Renal cortex interstitium (tissue), 11 donors: ENCODE data around the gene VPS13D. TPM values are rescaled to one million over a fixed set of nuclear protein-coding genes. Genes with fewer than 3 reads are reported as not detected.
"Not testable (repeated sequence)": the region's sequence is repeated elsewhere in the genome, so short reads cannot be mapped to it uniquely, and the experiment has no call there.

Experiments
- DNase-seq, 11 donors: peaks; one replicate each; pipeline ENCODE4 v3.0.0-alpha.2; 2013; ENCODE audit warnings: low read depth in 9 of 11, low spot score in 4 of 11; ENCODE audit errors: extremely low read depth in 1 of 11
- polyA plus RNA-seq, 3 donors: library from polyadenylated mRNA; unstranded; fragments of 120-200 nt; gene quantifications; one replicate each; pipeline ENCODE4 v1.2.1, GENCODE V29; 2013; ENCODE audit not compliant: insufficient read length in 3 of 3

VPS13D gene
- polyA plus RNA-seq, 3 donors = 27.6 to 31.7 (median 27.7) TPM

GRCh38 chr1:12222700-12223099, 7.1 kb upstream of the VPS13D start:
- not testable (repeated sequence) for DNase-seq

GRCh38 chr1:12224092-12224491, 5.7 kb upstream of the VPS13D start:
- not testable (repeated sequence) for DNase-seq

- DNase-seq = no peak
Observed at GRCh38 chr1:12228979-12229378, 851 bp upstream of the VPS13D start.

DNA sequence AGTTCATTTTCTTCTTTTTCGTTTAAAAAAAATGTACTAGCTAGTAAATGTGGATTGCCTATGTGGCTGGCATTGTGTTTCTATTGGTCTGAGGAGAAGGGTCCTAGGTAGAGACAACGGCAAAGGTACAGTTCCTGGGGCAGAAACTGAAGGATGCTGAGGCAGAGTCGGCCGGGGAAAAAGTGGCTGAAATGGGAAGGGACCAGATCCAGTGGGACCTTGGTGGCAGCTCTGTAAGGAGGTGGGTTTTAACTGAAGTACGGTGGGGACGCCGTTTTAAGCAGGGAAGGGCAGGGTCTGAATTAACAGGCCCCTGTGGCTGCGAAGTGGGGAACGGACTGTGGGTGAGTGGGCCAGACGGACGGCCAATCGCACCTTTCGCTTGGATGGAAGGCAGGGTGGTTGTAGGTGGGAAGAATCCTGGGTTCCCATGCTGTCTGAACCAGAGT, 420 bp upstream of the VPS13D start:
- DNase-seq = no peak

- no peak for DNase-seq
Observed at GRCh38 chr1:12230549-12231275, 882 bp downstream of the VPS13D start.

GRCh38 chr1:12231276-12231595, 1.4 kb downstream of the VPS13D start:
- no peak for DNase-seq

DNA sequence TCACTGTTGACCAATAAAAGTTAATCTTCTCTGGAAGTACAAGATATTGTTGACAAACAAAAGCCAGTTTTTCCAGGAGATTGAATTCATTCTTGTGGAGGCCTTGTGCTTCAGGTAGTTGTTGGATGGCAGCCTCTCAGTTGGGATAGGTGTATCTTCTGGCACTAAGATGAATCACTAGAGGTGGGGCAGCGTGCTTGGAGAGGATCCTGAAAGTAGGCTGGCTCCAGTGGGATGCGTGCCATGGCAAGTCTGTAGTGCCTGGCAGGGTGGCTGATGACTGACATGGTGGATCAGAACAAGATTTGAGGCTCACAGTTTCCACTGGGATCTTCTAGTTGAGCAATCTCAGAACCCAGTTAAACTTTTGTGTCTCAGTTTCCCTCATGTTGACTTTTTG, 2.4 kb downstream of the VPS13D start:
- no peak for DNase-seq

DNA sequence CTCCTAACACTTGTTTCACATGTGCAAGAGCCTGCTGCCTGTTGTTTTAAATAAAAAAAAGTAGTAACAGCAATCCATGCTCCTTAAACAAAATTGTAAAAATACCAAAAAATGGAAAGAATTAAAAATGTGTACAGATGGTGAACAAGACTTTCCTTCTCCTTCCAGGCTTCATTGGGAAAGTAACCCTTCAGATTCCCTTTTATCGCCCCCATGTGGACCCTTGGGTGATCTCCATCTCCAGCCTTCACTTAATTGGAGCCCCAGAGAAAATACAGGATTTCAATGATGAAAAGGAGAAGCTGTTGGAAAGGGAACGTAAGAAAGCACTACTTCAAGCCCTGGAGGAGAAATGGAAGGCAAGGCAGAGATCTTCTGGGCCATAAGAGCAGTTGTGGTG, 14.2 kb downstream of the VPS13D start:
- no peak for DNase-seq

- DNase-seq = no peak
Observed at GRCh38 chr1:12244585-12244984, 14.8 kb downstream of the VPS13D start.

- no peak for DNase-seq
Observed at GRCh38 chr1:12245116-12245515, 15.3 kb downstream of the VPS13D start.

- DNase-seq = no peak
Observed at GRCh38 chr1:12245733-12246132, 15.9 kb downstream of the VPS13D start.

GRCh38 chr1:12246584-12246983, 16.8 kb downstream of the VPS13D start:
- DNase-seq = no peak

DNA sequence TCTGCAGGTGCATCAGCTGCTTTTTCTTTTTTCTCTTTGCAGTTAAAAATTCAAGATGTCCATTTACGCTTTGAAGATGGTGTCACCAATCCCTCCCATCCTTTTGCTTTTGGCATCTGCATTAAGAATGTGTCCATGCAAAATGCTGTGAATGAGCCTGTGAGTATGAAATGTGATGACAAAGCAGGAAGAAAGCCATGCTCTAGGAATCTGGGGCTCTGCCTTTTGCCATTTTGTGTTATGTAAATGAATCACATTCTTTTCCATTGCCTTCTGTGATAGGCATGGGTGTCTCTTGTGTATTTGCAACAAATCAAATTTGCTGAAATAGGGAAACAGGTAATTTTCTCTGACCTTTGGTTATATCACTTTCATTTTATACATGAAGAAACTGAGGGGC, 19.4 kb downstream of the VPS13D start:
- DNase-seq = no peak

DNA sequence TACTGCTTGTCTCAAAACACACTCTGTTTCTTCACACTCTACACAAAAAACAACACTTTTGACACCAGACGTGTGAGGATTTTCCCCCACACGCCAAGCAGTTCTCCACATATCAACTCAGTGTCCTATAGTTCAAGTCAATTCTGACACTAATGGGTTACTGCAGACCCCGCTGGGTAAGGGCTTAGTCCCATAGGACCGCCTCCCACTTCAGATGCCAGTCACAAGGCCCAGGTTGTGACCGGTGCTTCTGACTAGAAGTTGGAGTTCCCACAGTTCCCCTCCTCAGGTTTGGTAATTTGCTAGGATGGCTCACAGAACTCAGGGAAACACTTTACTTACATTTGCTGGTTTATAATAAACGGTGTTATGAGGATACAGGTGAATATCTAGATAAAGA, 19.9 kb downstream of the VPS13D start:
- DNase-seq = no peak

- no peak for DNase-seq
Observed at GRCh38 chr1:12251442-12251841, 21.6 kb downstream of the VPS13D start.

- no peak for DNase-seq
Observed at GRCh38 chr1:12255913-12256312, 26.1 kb downstream of the VPS13D start.

- no peak for DNase-seq
Observed at GRCh38 chr1:12258272-12258671, 28.4 kb downstream of the VPS13D start.

- DNase-seq = peak in 6 of 11 donors; percentile 12 to 52 (median 27)
Observed at GRCh38 chr1:12269351-12269750, 39.5 kb downstream of the VPS13D start.

- DNase-seq = no peak
Observed at GRCh38 chr1:12271033-12271432, 41.2 kb downstream of the VPS13D start.

DNA sequence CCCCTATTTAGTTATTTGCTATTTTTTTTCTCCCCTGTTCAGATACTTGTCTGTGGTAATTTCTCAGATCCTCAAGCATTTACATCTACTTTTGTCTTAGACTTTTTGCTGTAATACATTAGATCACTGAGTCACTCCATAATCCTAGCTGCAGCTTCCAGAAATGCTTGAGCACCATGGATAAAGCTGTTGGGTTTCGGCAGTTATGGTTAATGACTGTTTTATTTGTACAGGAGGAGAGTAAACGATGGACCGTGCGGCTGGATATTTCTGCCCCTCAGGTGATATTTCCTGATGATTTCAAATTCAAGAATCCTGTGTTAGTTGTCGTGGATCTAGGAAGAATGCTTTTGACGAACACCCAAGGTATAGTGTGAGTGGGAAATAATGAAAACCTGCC, 42.9 kb downstream of the VPS13D start:
- no peak for DNase-seq

DNA sequence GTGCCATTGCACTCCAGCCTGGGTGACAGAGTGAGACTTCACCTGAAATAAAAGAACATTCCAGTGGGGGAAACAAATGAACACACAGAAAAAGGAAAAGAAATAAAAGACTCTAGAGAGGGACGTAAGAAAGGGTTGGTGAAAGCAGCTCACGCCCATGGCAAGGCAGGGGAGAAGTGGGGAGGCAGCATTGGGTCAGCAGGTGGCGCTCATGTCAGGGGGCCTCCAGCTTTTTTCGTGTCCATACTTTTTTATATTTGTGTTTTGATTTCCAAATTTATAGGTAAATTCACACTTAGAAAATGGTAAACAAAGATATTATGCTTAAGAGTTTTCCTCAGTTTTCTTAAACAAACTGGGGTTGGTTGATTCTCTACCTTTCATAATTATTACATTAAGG, 45.5 kb downstream of the VPS13D start:
- no peak for DNase-seq
